GM19025 (cell line): ENCODE data around the gene RB1.
"Not testable (repeated sequence)": the region's sequence is repeated elsewhere in the genome, so short reads cannot be mapped to it uniquely, and the experiment has no call there.

Experiments
- ATAC-seq: cut with Tn5 transposase; IDR thresholded peaks from one replicate; pipeline ENCODE4 v1.9.1; 2021; ENCODE audit warnings: mild to moderate bottlenecking, low read depth, moderate library complexity; ENCODE audit not compliant: unreplicated experiment

The RB1 gene

DNA sequence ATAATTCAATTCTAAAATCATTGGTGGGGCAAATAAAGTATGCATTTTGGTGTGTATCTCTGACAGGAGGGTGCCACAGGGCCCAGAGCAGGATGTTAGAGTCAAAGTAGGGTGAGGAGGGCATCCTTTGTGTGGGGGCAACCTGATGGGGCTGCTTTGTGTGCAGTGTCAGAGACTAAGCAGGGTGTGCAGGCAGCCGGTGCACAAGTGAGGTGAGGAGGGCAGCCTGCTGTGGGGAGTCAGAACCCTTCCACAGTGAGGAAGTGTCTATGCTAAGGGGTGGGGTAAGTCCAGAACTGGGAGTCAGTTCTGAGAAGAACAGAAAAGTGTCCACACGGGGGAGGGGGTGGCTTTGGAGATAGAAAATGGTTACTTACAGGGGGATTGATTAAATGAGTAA is 40.7 kb downstream of the RB1 start:
- ATAC-seq = no peak

GRCh38 chr13:48346583-48346982 is 43.0 kb downstream of the RB1 start:
- no peak for ATAC-seq

DNA sequence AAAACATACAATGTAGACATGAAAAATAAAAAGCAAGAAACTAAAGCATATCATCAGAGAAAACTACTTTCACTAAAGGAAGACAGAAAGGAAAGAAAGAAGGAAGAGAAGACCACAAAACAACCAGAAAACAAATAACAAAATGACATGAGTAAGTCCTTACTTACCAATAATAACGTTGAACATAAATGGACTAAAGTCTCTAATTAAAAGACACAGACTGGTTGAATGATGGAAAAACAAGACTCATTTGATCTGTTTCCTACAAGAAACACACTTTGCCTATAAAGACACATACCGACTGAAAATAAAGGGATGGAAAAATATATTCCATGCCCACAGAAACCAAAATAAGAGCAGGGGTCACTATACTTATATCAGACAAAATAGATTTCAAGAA is 46.0 kb downstream of the RB1 start:
- ATAC-seq = no peak

- no peak for ATAC-seq
Observed at GRCh38 chr13:48353590-48353989, 50.0 kb downstream of the RB1 start.

DNA sequence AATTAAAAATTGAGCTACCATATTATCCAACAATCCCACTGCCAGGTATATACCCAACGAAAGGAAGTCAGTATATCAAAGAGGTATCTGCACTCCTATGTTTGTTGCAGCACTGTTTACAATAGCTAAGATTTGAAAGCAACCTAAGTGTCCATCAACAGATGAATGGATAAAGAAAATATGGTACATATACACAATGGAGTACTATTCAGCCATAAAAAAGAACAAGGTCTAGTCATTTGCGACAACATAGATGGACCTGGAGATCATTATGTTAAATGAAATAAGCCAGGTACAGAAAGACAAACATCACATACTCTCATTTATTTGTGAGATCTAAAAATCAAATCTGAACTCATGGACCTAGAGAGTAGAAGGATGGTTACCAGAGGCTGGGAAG is 52.0 kb downstream of the RB1 start:
- ATAC-seq = not testable (repeated sequence)

GRCh38 chr13:48356750-48357149 is 53.2 kb downstream of the RB1 start:
- no peak for ATAC-seq

DNA sequence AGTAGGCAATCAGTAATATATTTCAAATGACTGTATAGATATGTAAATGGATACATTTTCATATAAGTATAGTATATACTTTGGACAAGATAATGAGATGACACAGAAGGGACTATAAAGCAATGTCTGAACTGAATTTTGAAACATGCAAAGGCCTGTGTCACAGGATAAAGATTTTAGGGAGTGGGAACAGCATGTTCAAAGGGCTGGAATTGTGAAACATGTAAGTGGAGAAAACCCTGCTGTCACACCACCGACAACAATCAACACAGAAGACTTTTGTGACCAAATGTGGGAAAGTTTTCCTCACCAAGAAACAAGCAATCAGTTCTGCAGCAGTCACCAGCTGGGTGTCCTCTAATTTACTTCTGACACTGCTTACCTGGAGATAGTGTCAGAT is 66.4 kb downstream of the RB1 start:
- no peak for ATAC-seq

GRCh38 chr13:48370815-48371214 is 67.3 kb downstream of the RB1 start:
- ATAC-seq = no peak

- ATAC-seq = no peak
Observed at GRCh38 chr13:48377857-48378256, 74.3 kb downstream of the RB1 start.

DNA sequence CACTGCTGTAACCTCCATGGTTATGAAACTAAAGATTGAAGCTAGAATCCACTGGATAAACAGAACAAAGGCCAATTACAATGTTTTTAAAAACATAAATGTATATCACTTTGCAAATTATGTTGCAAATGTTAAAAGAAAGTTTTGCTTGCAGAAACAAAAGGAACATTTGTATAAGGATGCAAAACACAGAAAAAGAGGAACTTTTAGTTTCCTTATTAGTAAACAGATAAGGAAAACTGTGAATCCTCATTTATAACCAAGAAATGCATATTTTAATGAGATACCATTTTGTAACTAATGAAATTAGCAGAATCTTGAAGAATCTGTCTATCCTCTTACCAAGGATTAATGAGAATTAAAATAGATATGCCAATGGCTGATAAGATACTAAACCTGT is 77.0 kb downstream of the RB1 start:
- no peak for ATAC-seq

- ATAC-seq = no peak
Observed at GRCh38 chr13:48383384-48383783, 79.8 kb downstream of the RB1 start.

GRCh38 chr13:48386816-48387215 is 83.3 kb downstream of the RB1 start:
- no peak for ATAC-seq

GRCh38 chr13:48391257-48391656 is 87.7 kb downstream of the RB1 start:
- no peak for ATAC-seq

DNA sequence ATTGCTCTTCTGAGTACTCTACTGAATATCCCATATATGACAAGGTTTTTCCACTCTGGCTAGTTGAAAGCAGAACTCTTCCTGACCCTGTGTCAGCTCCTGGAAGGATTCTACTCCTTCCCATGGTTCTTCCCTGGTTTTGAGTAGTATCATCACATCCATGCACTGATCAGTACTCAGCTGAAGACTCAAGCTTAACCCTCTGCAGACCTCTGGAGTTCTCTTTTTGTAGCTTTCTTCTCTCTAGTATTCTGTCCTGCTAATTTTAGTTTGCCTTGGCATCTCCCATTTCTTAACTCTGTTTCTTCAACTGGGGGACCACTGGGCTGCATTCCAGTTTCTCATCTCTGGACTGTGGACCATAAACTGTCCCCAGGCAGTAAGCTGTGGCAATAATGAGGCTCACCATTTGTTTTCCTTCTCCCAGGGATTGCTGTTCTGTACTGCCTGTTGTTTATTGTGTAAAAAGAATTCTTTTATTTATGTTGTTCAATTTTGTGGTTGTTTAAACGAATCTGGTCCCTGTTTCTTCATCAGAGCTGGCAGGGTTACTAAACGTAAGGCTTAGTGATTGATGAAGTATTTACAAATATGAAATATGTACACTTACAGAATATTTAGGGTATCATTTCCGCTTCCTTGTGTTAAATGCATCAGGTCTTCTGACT is 89.6 kb downstream of the RB1 start:
- no peak for ATAC-seq

DNA sequence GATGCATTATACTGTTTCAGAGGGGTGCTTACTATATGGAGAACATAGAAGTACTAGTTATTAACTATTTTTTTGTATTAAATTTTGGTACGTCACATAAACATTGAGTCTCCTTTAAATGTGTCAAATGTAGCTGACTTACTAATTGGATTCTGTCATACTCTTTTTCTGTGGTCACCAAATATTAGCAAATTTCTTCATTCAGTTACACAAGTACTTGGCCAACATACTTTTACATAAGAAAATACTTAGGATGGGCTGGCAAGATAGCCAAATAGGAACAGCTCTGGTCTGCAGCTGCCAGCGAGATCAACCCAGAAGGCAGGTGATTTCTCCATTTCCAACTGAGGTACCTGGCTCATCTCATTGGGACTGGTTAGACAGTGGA is 90.1 kb downstream of the RB1 start:
- ATAC-seq = no peak

DNA sequence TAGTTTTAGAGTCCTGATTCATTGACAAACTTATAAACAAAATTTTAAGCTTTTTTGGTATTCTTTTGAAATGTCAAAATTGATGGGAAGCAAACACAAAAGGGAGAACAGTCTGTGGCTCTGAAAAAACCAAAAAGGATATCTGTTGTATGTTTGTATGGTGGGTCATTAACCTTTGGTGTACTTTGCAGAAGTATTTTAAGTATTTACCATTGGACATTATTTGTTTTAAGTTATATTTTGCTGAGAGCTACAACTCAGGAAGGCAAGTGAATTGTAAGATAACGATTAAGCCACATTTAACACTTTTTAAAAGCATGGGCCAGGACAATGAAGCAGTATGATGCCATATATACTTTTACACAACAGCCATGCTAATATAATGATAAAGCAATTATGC is 94.2 kb downstream of the RB1 start:
- ATAC-seq = no peak

GRCh38 chr13:48398450-48399095 is 95.0 kb downstream of the RB1 start:
- ATAC-seq = no peak

GRCh38 chr13:48400090-48400694 is 96.6 kb downstream of the RB1 start:
- no peak for ATAC-seq

DNA sequence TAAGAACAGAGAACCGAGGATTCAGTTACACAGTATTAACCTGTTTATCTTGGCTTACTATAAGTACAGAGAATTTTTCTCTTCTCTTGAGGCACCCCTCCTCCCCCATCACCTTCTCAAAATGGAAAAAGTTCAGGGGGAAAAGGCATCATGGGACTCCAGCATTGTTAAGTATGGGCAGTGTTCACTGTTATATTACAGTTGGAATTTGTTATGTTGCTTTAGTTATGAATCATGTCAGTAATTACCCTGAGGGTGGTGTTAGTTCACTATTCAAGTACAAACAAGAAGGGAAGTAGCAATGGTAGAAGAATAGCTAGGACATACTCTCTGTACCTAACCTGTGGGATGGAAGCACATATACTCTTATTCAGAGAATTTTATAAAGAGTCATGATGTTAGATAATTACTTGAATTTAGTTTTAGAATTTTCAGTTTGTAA is 97.3 kb downstream of the RB1 start:
- no peak for ATAC-seq

GRCh38 chr13:48401480-48401879 is 97.9 kb downstream of the RB1 start:
- ATAC-seq = no peak

DNA sequence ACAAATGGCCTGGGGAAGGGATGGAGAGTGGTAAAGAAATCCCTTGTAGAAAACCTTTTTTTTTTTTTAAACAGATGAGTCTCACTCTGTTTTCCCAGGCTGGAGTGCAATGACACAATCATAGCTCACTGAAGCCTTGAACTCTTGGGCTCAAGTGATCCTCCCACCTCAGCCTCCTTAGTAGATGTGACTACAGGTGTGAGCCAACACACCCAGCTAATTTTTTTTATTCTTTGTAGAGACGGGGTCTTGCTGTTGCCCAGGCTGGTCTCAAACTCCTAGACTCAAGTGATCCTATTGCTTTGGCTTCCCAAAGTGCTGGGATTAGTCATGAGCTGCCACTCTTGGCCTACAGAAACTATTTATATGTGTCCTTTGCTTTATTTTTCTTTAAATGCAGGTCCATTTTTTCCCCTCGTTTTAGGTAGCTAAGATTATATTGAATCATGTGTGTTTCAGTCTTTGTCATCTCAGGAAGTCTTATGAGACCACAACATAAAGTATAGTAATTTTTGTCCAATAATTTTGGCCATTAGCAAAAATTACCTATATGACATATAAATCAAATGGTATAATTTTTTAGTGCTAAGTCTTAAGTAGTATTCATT is 98.9 kb downstream of the RB1 start:
- no peak for ATAC-seq
